ENCODE data around the gene IRX6.

IRX6 gene

DNA sequence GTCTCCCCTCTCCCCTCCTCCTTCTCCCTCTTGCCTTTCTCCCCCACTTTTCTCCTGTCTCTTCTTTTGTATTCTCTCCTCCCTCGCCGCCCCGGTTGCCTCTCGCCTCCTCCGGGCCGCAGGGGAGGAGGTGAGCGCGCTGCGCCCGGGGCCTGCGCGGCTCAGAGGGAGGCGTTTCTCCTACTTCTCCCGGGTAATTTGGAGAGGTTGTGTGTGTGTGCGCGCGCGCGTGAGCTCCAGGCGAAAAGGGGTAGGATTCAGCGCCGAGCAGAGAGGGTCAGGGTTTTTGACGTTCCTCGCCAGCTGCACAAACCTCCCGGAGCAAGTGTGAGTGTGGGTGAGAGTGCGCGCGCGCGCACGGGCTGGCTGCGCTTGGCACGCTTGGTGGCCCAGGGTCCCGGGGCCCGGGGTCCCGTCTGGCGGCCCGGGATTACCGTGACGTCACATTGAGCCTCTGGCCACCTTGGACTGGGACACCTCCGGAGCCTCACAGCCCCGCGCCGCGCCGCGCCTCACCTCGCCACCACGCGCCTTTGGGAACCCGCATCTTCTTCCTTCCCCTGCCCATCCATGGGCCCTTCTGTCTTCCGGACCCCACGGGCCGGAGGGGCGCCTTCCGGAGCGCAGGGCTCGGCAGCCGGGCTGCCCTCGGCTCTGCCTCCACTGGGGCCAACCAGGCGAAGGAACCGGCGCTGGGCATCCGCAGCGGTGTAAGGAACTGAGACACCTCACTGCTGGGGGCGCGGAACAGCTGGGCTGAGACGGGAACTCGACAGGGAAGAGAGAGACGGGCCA lies 479 bp downstream of the IRX6 start:
- H3K36me3 ChIP-seq (ENCODE audit: control insufficient read depth, insufficient read depth, low read length) = no peaks in the 10 kb centered on the region
- H3K9ac ChIP-seq (ENCODE audit: low read depth, low read length) = no peak overlapping the region
- H3K4me3 ChIP-seq (ENCODE audit: low read depth, low read length) = peak overlapping the region; percentile 64
- H3K27ac ChIP-seq (ENCODE audit: low read depth, low read length) = no peak overlapping the region
- peaks cover 93% of the 10 kb centered on the region for H3K27me3 ChIP-seq (ENCODE audit: control insufficient read depth, insufficient read depth, low read length)
- H3K9me3 ChIP-seq (ENCODE audit: control insufficient read depth, insufficient read depth, low read length) = no peaks in the 10 kb centered on the region
- peaks cover 16% of the 10 kb centered on the region; the same call in 1 of the 2 replicates for H3K4me1 ChIP-seq (ENCODE audit: control insufficient read depth, insufficient read depth, low read length)

DNA sequence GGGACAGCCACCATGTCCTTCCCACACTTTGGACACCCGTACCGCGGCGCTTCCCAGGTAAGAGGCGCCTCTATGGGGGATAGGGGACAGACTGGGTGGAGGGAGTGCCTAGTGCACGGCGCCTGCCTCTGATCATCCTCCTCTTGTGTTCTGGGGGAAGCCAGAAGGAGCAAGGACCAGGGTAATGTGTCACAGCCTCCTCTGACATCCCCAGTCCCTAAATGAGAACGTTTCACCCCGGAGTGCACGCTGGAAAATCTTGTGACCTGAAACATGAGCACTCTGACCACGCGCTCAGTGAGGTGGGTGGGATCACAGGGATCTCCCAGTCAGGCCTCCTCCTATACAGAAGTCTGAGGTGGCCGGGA lies 1.1 kb downstream of the IRX6 start:
- H3K27me3 ChIP-seq (ENCODE audit: control insufficient read depth, insufficient read depth, low read length) = peaks cover 97% of the 10 kb centered on the region
- H3K27ac ChIP-seq (ENCODE audit: low read depth, low read length) = no peak overlapping the region

DNA sequence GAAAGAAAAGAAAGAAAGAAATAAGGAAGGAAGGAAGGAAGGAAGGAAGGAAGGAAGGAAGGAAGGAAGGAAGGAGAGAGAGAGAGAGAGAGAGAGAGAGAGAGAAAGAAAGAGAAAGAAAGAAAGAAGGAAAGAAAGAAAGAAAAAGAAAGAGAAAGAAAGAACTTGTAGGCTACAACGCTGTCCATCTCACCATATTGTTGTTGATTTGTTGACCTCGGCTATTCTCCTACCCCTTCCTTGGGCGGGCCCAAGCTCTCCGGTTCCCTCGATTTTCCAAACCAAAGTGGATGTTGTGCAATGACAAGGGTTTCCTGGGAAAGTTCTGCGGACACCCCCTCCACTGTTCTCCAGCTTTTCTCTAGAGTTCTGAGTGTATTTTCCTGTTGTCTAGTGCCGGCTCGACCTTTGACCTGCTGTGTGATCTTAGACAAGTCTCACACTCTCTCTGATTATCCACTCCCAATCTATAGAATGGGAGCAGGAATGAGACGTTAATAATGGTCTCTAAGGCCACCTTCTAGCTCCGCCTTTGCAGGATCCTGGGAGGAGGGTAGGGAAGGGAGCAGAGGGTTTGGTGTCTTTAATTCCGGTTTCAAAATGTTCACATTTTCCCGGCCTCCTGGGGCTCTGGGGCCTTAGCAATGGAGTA lies 1.6 kb downstream of the IRX6 start:
- Histone ChIP-seq H3K27me3 (ENCODE audit: control insufficient read depth, insufficient read depth, low read length) (peaks cover 97% of the 10 kb centered on the region), H3K4me3 (ENCODE audit: low read depth, low read length) (no peak overlapping the region), H3K9ac (ENCODE audit: low read depth, low read length) (no peak overlapping the region), H3K36me3 (ENCODE audit: control insufficient read depth, insufficient read depth, low read length) (no peaks in the 10 kb centered on the region), H3K4me1 (ENCODE audit: control insufficient read depth, insufficient read depth, low read length) (peaks cover 20% of the 10 kb centered on the region; the same call in 1 of the 2 replicates), H3K27ac (ENCODE audit: low read depth, low read length) (no peak overlapping the region), H3K9me3 (ENCODE audit: control insufficient read depth, insufficient read depth, low read length) (no peaks in the 10 kb centered on the region)

More for the DNA sequence above, 1.1 kb downstream of the IRX6 start:
- Histone ChIP-seq H3K4me3 (ENCODE audit: low read depth, low read length) (peak overlapping the region; percentile 64), H3K36me3 (ENCODE audit: control insufficient read depth, insufficient read depth, low read length) (no peaks in the 10 kb centered on the region), H3K4me1 (ENCODE audit: control insufficient read depth, insufficient read depth, low read length) (peaks cover 20% of the 10 kb centered on the region; the same call in 1 of the 2 replicates), H3K9me3 (ENCODE audit: control insufficient read depth, insufficient read depth, low read length) (no peaks in the 10 kb centered on the region), H3K9ac (ENCODE audit: low read depth, low read length) (no peak overlapping the region)

DNA sequence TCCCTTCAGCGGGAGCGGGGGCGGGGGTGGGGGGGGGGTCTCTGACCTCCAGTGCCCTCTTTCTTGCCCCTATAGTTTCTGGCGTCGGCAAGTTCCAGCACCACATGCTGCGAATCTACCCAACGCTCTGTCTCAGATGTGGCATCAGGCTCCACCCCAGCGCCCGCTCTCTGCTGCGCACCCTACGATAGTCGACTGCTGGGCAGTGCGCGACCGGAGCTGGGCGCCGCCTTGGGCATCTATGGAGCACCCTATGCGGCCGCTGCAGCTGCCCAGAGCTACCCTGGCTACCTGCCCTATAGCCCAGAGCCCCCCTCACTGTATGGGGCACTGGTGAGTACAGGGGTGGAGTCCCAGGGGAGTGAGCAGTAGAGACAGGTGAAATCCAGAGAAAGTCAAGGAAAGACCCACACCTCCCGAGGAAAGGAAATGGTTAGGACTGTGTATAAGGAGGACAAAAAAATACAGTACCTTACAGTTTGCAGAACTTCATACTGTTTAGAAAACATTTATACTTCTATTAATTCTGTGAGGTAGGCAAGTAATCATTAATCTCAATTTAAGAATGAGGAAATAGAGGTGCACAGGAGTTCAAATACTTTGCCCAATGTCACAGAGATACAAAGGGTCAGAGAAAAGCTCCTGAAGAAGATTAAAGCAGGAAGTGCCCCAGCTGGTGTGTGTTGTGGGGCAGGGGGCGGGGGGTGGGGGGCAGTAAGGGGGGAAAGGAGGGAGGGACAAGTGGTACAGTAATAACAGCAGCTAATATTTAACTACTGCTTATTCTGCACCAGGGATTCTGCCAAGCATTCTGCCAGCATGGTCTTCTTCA lies 2.5 kb downstream of the IRX6 start:
- Histone ChIP-seq H3K4me3 (ENCODE audit: low read depth, low read length) (no peak overlapping the region), H3K9me3 (ENCODE audit: control insufficient read depth, insufficient read depth, low read length) (no peaks in the 10 kb centered on the region), H3K27ac (ENCODE audit: low read depth, low read length) (no peak overlapping the region), H3K9ac (ENCODE audit: low read depth, low read length) (no peak overlapping the region), H3K36me3 (ENCODE audit: control insufficient read depth, insufficient read depth, low read length) (no peaks in the 10 kb centered on the region), H3K27me3 (ENCODE audit: control insufficient read depth, insufficient read depth, low read length) (peaks cover 99% of the 10 kb centered on the region), H3K4me1 (ENCODE audit: control insufficient read depth, insufficient read depth, low read length) (peaks cover 21% of the 10 kb centered on the region; the same call in 1 of the 2 replicates)

DNA sequence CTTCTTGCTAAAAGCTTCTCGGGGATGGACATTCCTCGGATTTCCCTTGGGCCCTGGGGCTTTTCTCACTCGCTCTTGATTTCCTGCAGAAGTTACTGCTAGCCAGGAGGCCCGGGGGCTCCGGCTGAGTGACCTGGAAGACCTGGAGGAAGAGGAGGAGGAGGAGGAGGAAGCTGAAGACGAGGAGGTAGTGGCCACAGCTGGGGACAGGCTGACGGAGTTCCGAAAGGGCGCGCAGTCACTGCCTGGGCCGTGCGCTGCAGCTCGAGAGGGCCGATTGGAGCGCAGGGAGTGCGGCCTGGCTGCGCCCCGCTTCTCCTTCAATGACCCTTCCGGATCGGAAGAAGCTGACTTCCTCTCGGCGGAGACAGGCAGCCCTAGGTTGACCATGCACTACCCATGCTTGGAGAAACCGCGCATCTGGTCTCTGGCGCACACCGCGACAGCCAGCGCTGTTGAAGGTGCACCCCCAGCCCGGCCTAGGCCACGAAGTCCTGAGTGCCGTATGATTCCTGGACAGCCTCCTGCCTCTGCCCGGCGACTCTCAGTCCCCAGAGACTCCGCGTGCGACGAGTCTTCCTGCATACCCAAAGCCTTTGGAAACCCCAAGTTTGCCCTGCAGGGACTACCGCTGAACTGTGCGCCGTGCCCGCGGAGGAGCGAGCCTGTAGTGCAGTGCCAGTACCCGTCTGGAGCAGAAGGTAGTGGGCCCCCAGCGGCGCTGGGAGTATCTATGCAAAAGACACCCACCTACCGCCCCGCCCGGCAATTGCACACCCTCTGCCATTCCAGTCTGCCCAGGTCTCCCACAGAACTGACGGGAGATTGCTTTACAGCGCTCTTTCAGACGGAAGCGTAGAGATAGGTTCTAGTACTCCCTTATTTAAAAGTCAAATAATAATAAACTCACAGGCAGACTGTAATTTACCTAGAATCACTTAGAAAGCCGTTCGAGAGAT lies 4.9 kb downstream of the IRX6 start:
- Histone ChIP-seq H3K4me1 (ENCODE audit: control insufficient read depth, insufficient read depth, low read length) (peaks cover 27% of the 10 kb centered on the region), H3K4me3 (ENCODE audit: low read depth, low read length) (peak overlapping the region; percentile 51), H3K9me3 (ENCODE audit: control insufficient read depth, insufficient read depth, low read length) (no peaks in the 10 kb centered on the region), H3K27ac (ENCODE audit: low read depth, low read length) (no peak overlapping the region), H3K27me3 (ENCODE audit: control insufficient read depth, insufficient read depth, low read length) (peaks cover 99% of the 10 kb centered on the region), H3K36me3 (ENCODE audit: control insufficient read depth, insufficient read depth, low read length) (no peaks in the 10 kb centered on the region), H3K9ac (ENCODE audit: low read depth, low read length) (no peak overlapping the region)

DNA sequence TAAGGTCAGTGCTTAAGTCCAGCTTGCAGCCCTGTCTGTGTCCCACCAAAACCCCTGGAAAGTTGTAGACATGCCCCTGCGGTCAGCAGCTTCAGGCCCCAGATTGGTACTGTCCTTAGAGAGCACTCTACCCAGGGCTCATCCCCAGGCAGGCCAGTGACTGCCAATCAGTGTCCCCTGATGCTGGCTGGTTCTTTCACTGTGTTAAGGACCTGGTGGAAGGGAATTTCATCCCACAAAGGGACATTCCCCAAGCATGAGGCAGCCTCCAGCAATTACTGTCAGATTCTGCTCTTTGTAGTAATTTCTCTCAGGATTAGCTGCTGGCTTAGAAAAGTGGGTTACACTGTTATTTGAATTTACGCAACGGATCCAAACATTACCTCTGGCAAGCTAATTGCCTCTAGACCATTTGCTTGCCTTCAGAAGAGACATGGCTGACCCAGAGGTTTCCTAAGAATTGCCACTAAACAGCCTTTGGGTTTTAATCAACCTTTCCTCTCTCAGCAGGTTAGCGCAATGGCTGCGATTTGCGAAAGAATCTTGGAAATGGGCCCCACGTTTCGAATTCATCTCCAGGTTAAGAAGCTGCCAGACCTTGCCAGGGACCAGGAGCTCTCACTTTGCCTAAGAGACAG lies 5.9 kb downstream of the IRX6 start:
- no peak overlapping the region for H3K9ac ChIP-seq (ENCODE audit: low read depth, low read length)
- peaks cover 26% of the 10 kb centered on the region for H3K4me1 ChIP-seq (ENCODE audit: control insufficient read depth, insufficient read depth, low read length)
- H3K27ac ChIP-seq (ENCODE audit: low read depth, low read length) = no peak overlapping the region
- H3K36me3 ChIP-seq (ENCODE audit: control insufficient read depth, insufficient read depth, low read length) = no peaks in the 10 kb centered on the region
- H3K9me3 ChIP-seq (ENCODE audit: control insufficient read depth, insufficient read depth, low read length) = no peaks in the 10 kb centered on the region
- H3K27me3 ChIP-seq (ENCODE audit: control insufficient read depth, insufficient read depth, low read length) = peaks cover 100% of the 10 kb centered on the region
- H3K4me3 ChIP-seq (ENCODE audit: low read depth, low read length) = no peak overlapping the region

DNA sequence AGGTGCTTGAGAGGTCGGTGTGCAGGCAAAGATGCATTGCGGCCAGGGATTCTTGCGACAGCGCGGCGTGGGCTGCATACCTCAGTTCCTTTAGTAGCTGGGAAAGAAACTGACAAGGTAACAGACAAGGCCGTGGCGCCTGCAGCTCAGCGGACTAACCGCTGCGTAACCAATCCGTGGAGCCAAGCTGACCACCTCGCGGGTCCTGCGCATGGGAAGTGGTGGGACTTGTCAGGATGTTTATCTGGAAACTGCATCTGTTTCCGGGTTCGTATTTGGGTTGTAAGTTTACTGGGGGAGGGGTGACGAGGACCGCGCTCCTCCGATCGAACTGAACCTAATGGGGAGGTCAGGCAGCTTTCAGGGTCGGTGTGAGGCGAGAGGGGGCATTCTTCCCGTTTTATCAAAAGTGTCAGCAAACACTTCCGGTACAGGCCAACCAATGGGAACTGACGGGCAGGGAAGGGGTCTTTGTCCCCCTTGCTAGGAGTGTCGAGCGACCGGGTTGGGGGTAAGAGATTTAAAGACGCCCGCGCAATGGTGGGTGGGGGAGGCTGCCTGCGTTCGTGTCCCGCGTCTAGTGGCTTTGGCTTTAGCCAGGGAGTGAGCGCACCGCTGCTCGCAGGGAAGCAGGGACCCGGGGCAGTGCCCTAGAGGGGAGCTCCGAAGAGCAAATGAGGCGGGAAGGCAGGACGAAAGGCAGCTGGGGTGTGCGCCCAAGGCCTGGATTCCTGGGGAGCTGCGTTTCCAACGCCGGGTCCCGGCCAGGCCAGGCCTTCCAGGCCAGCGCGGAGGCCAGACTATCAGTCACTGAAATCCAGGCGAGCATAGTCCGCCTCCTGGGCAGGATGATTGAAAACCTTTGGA lies 7.0 kb downstream of the IRX6 start:
- peak overlapping the region; percentile 66 for H3K4me3 ChIP-seq (ENCODE audit: low read depth, low read length)
- H3K36me3 ChIP-seq (ENCODE audit: control insufficient read depth, insufficient read depth, low read length) = no peaks in the 10 kb centered on the region
- no peaks in the 10 kb centered on the region for H3K9me3 ChIP-seq (ENCODE audit: control insufficient read depth, insufficient read depth, low read length)
- no peak overlapping the region for H3K9ac ChIP-seq (ENCODE audit: low read depth, low read length)
- peaks cover 18% of the 10 kb centered on the region for H3K4me1 ChIP-seq (ENCODE audit: control insufficient read depth, insufficient read depth, low read length)
- H3K27ac ChIP-seq (ENCODE audit: low read depth, low read length) = no peak overlapping the region
- peaks cover 100% of the 10 kb centered on the region for H3K27me3 ChIP-seq (ENCODE audit: control insufficient read depth, insufficient read depth, low read length)

DNA sequence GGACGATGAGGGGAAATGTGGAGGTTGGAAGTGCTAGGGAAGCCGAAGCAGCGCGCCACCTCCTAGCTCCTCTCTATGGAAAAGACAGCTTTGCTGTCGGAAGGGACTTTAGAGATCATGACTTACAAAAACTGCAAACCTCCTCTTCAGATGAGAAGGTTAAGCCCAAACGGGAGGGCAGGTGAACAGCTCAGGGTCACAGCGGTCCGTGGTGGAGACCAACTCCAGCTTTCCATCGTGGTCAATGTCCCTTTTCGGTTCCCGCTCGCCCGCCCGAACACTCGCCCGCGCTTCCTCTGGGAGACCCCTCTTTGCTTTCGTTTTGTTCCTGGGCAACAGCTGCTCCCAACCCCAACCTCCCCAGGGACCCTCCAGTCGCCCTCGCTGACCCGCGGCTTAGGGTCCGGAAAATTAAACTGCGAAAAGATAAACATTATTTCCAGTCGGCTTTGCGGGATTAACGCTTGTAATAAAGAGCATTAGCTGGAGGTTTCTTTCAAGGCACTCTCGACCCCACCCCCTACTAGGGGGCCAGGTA lies 7.7 kb downstream of the IRX6 start:
- no peaks in the 10 kb centered on the region for H3K36me3 ChIP-seq (ENCODE audit: control insufficient read depth, insufficient read depth, low read length)
- peaks cover 18% of the 10 kb centered on the region for H3K4me1 ChIP-seq (ENCODE audit: control insufficient read depth, insufficient read depth, low read length)
- no peak overlapping the region for H3K9ac ChIP-seq (ENCODE audit: low read depth, low read length)
- H3K4me3 ChIP-seq (ENCODE audit: low read depth, low read length) = peak overlapping the region; percentile 66
- H3K27me3 ChIP-seq (ENCODE audit: control insufficient read depth, insufficient read depth, low read length) = peaks cover 100% of the 10 kb centered on the region
- no peak overlapping the region for H3K27ac ChIP-seq (ENCODE audit: low read depth, low read length)
- no peaks in the 10 kb centered on the region for H3K9me3 ChIP-seq (ENCODE audit: control insufficient read depth, insufficient read depth, low read length)

DNA sequence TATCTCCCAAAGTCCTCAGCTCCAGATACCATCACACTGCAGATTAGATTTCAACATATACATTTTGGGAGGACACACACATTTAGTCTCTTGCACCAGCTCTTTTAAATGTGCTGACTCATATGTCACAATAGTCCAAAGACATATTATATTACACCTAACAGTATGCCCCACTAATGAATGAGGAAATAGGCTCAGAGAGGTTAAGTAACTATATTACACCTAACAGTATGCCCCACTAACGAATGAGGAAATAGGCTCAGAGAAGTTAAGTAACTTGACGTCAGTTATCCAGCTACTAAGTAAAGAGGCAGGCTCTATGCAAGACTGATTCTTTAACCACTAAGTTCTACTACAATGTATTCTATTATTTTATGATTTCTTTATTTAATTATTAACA lies 9.7 kb downstream of the IRX6 start:
- no peaks in the 10 kb centered on the region for H3K36me3 ChIP-seq (ENCODE audit: control insufficient read depth, insufficient read depth, low read length)
- H3K9ac ChIP-seq (ENCODE audit: low read depth, low read length) = no peak overlapping the region
- H3K4me3 ChIP-seq (ENCODE audit: low read depth, low read length) = no peak overlapping the region
- H3K4me1 ChIP-seq (ENCODE audit: control insufficient read depth, insufficient read depth, low read length) = peaks cover 18% of the 10 kb centered on the region
- no peak overlapping the region for H3K27ac ChIP-seq (ENCODE audit: low read depth, low read length)
- no peaks in the 10 kb centered on the region for H3K9me3 ChIP-seq (ENCODE audit: control insufficient read depth, insufficient read depth, low read length)
- H3K27me3 ChIP-seq (ENCODE audit: control insufficient read depth, insufficient read depth, low read length) = peaks cover 90% of the 10 kb centered on the region
